HepG2 (cell line): Measurements from ENCODE around the gene FOSB. TPM values are rescaled to one million over a fixed set of nuclear protein-coding genes. Genes with fewer than 3 reads are reported as not detected.

Source experiments
- BRCA1 ChIP-seq: sonication (generic); formaldehyde crosslinking; IDR thresholded peaks from 2 replicates; pipeline ENCODE4 v1.4.0; 2020; ENCODE audit warnings: missing genetic modification reagents
- MYC ChIP-seq: sonication (generic); formaldehyde crosslinking; IDR thresholded peaks from 2 replicates; pipeline ENCODE4 v1.9.0; 2021; ENCODE audit warnings: missing genetic modification reagents, borderline replicate concordance
- RNF2 ChIP-seq: fragments of 450-650 bp; conservative IDR thresholded peaks from 2 replicates; pipeline ENCODE4 v1.6.1; 2016; ENCODE audit warnings: low read depth
- STAT5B ChIP-seq: sonication (generic); formaldehyde crosslinking; IDR thresholded peaks from 2 replicates; pipeline ENCODE4 v1.4.0; 2020; ENCODE audit warnings: missing genetic modification reagents
- polyA plus RNA-seq, 8 experiments: library from polyadenylated mRNA; depleted of rRNA in 3 of 8; stranded (reverse) in 7 of 8; unstranded in 1 of 8; fragments of >200 nt; fragmentation: Illumina TruSeq in 4 of 8; extraction: Trizol in 4 of 8; gene quantifications; 2 replicates each; pipeline versions ENCODE4 v1.2.1 to v1.2.3, GENCODE V29; 2011 to 2016; ENCODE audit warnings: low read depth in 4 of 8, missing spikeins in 1 of 8, mixed read lengths in 1 of 8; ENCODE audit not compliant: insufficient read depth in 1 of 8
- total RNA-seq, 5 experiments: library from RNA; depleted of rRNA; stranded (reverse); fragments of >200 nt; fragmentation: Illumina TruSeq; extraction: Trizol; gene quantifications; 2 replicates each; pipeline ENCODE4 v1.2.3, GENCODE V29; 2016; ENCODE audit warnings: low read depth in 1 of 5
- TF ChIP-seq, protein P1 (sequence below): sonication (generic); formaldehyde crosslinking; IDR thresholded peaks from 2 replicates; pipeline ENCODE4 v1.8.1; 2022; ENCODE audit warnings: low read depth, mild to moderate bottlenecking, missing genetic modification reagents
- TF ChIP-seq, protein P2 (sequence below): sonication (generic); formaldehyde crosslinking; IDR thresholded peaks from 2 replicates; pipeline ENCODE4 v1.9.0; 2021; ENCODE audit warnings: mild to moderate bottlenecking, missing genetic modification reagents

Gene FOSB
- total and polyA plus RNA-seq, 2 of the 13 experiments (the other 11 are each of a cell fraction or from before 2014, with no cell fraction given): 2.8 to 6.0 TPM

DNA sequence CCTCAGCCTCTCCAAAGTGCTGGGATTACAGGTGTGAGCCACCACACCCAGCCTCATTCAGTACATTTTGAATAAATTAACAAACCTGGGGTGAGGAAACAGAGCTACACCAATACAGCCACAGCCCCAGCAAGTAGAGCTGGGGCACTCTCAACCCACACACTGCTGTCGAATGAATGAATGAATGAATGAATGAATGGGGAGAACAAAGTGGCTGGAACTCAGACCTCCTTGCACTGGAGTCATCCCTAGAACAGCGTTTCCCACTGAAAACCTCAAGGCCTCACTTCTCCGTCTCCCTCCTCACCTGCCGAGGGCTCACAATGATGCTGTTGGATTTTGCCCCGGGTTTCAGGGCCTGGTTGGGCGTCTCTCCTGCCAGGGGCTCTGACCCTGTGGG is 46.9 kb upstream of the FOSB start (continued):
- TF ChIP-seq STAT5B (CRISPR knock-in tag) (no peak), RNF2 (no peak), MYC (CRISPR knock-in tag) (no peak), BRCA1 (no peak)
- TF ChIP-seq, protein P1, sequence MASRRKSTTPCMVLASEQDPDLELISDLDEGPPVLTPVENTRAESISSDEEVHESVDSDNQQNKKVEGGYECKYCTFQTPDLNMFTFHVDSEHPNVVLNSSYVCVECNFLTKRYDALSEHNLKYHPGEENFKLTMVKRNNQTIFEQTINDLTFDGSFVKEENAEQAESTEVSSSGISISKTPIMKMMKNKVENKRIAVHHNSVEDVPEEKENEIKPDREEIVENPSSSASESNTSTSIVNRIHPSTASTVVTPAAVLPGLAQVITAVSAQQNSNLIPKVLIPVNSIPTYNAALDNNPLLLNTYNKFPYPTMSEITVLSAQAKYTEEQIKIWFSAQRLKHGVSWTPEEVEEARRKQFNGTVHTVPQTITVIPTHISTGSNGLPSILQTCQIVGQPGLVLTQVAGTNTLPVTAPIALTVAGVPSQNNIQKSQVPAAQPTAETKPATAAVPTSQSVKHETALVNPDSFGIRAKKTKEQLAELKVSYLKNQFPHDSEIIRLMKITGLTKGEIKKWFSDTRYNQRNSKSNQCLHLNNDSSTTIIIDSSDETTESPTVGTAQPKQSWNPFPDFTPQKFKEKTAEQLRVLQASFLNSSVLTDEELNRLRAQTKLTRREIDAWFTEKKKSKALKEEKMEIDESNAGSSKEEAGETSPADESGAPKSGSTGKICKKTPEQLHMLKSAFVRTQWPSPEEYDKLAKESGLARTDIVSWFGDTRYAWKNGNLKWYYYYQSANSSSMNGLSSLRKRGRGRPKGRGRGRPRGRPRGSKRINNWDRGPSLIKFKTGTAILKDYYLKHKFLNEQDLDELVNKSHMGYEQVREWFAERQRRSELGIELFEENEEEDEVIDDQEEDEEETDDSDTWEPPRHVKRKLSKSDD (CRISPR knock-in tag): no peak
- TF ChIP-seq, protein P2, sequence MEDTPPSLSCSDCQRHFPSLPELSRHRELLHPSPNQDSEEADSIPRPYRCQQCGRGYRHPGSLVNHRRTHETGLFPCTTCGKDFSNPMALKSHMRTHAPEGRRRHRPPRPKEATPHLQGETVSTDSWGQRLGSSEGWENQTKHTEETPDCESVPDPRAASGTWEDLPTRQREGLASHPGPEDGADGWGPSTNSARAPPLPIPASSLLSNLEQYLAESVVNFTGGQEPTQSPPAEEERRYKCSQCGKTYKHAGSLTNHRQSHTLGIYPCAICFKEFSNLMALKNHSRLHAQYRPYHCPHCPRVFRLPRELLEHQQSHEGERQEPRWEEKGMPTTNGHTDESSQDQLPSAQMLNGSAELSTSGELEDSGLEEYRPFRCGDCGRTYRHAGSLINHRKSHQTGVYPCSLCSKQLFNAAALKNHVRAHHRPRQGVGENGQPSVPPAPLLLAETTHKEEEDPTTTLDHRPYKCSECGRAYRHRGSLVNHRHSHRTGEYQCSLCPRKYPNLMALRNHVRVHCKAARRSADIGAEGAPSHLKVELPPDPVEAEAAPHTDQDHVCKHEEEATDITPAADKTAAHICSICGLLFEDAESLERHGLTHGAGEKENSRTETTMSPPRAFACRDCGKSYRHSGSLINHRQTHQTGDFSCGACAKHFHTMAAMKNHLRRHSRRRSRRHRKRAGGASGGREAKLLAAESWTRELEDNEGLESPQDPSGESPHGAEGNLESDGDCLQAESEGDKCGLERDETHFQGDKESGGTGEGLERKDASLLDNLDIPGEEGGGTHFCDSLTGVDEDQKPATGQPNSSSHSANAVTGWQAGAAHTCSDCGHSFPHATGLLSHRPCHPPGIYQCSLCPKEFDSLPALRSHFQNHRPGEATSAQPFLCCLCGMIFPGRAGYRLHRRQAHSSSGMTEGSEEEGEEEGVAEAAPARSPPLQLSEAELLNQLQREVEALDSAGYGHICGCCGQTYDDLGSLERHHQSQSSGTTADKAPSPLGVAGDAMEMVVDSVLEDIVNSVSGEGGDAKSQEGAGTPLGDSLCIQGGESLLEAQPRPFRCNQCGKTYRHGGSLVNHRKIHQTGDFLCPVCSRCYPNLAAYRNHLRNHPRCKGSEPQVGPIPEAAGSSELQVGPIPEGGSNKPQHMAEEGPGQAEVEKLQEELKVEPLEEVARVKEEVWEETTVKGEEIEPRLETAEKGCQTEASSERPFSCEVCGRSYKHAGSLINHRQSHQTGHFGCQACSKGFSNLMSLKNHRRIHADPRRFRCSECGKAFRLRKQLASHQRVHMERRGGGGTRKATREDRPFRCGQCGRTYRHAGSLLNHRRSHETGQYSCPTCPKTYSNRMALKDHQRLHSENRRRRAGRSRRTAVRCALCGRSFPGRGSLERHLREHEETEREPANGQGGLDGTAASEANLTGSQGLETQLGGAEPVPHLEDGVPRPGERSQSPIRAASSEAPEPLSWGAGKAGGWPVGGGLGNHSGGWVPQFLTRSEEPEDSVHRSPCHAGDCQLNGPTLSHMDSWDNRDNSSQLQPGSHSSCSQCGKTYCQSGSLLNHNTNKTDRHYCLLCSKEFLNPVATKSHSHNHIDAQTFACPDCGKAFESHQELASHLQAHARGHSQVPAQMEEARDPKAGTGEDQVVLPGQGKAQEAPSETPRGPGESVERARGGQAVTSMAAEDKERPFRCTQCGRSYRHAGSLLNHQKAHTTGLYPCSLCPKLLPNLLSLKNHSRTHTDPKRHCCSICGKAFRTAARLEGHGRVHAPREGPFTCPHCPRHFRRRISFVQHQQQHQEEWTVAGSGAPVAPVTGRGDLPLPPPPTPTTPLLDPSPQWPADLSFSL: no peak
